HepG2 (cell line): ENCODE data around the gene TATDN2. TPM values are rescaled to one million over a fixed set of nuclear protein-coding genes. Genes with fewer than 3 reads are reported as not detected.

ENCODE experiments used
- ARID2 ChIP-seq: sonication (generic); formaldehyde crosslinking; IDR thresholded peaks from 2 replicates; pipeline ENCODE4 v1.8.1; 2022; ENCODE audit warnings: mild to moderate bottlenecking, missing genetic modification reagents, borderline replicate concordance
- ATF1 ChIP-seq: IDR thresholded peaks from 2 replicates; pipeline ENCODE4 v1.6.1; 2016; ENCODE audit warnings: mild to moderate bottlenecking, control low read depth
- CBX1 ChIP-seq: IDR thresholded peaks from one replicate; pipeline ENCODE4 v1.6.1; 2016; ENCODE audit warnings: antibody characterized with exemption, low read depth
- FOSL2 ChIP-seq: sonication (generic); formaldehyde crosslinking; IDR thresholded peaks from 2 replicates; pipeline ENCODE4 v1.4.0; 2020; ENCODE audit warnings: missing genetic modification reagents
- HNF1B ChIP-seq: sonication (generic); formaldehyde crosslinking; IDR thresholded peaks from 2 replicates; pipeline ENCODE4 v1.5.1; 2020; ENCODE audit warnings: mild to moderate bottlenecking, moderate library complexity, missing genetic modification reagents
- HNRNPLL ChIP-seq: fragments of 200-400 bp; formaldehyde crosslinking; IDR thresholded peaks from 2 replicates; pipeline ENCODE4 v1.6.1; 2017; ENCODE audit warnings: mild to moderate bottlenecking, low read depth, low read length; ENCODE audit not compliant: poor library complexity, severe bottlenecking
- MTERF4 ChIP-seq: sonication (generic); formaldehyde crosslinking; IDR thresholded peaks from 2 replicates; pipeline ENCODE4 v1.8.0; 2023; ENCODE audit warnings: mild to moderate bottlenecking, missing genetic modification reagents
- NRL ChIP-seq: sonication (generic); formaldehyde crosslinking; IDR thresholded peaks from 2 replicates; pipeline ENCODE4 v1.5.0; 2020; ENCODE audit warnings: missing genetic modification reagents, mild to moderate bottlenecking, moderate library complexity, borderline replicate concordance
- PITX1 ChIP-seq: sonication (generic); formaldehyde crosslinking; IDR thresholded peaks from 2 replicates; pipeline ENCODE4 v1.5.1; 2020; ENCODE audit warnings: mild to moderate bottlenecking, missing genetic modification reagents
- POLR2G ChIP-seq: fragments of 200-400 bp; formaldehyde crosslinking; IDR thresholded peaks from 2 replicates; pipeline ENCODE4 v1.6.1; 2018; ENCODE audit warnings: mild to moderate bottlenecking, low read depth, low read length, moderate library complexity
- SIX4 ChIP-seq: sonication (generic); formaldehyde crosslinking; IDR thresholded peaks from 2 replicates; pipeline ENCODE4 v1.4.0; 2020; ENCODE audit warnings: missing genetic modification reagents
- TSC22D2 ChIP-seq: sonication (generic); formaldehyde crosslinking; IDR thresholded peaks from 2 replicates; pipeline ENCODE4 v1.5.1; 2020; ENCODE audit warnings: missing genetic modification reagents, mild to moderate bottlenecking, borderline replicate concordance
- YY1 ChIP-seq: IDR thresholded peaks from 2 replicates; pipeline ENCODE4 v1.6.1; 2011; ENCODE audit warnings: low read length, low read depth, moderate library complexity, mild to moderate bottlenecking; ENCODE audit not compliant: insufficient read depth, insufficient replicate concordance
- ZNF3 ChIP-seq: IDR thresholded peaks from 2 replicates; pipeline ENCODE4 v1.7.0; 2017; ENCODE audit warnings: inconsistent platforms
- ZNF546 ChIP-seq: sonication (generic); formaldehyde crosslinking; conservative IDR thresholded peaks from 2 replicates; pipeline ENCODE4 v1.8.1; 2023; ENCODE audit warnings: mild to moderate bottlenecking, missing genetic modification reagents
- ZNF605 ChIP-seq: sonication (generic); formaldehyde crosslinking; IDR thresholded peaks from 2 replicates; pipeline ENCODE4 v1.8.0; 2022; ENCODE audit warnings: mild to moderate bottlenecking, missing genetic modification reagents
- ZNF614 ChIP-seq: IDR thresholded peaks from 2 replicates; pipeline ENCODE4 v1.6.1; 2018; ENCODE audit warnings: missing biosample characterization, missing genetic modification reagents, inconsistent platforms, borderline replicate concordance
- ZNF709 ChIP-seq: sonication (generic); formaldehyde crosslinking; IDR thresholded peaks from 2 replicates; pipeline ENCODE4 v1.5.0; 2020; ENCODE audit warnings: mild to moderate bottlenecking, missing genetic modification reagents
- ZNF737 ChIP-seq: sonication (generic); formaldehyde crosslinking; IDR thresholded peaks from 2 replicates; pipeline ENCODE4 v1.5.0; 2020; ENCODE audit warnings: missing genetic modification reagents, mild to moderate bottlenecking, borderline replicate concordance
- ZNF768 ChIP-seq: sonication (generic); formaldehyde crosslinking; IDR thresholded peaks from 2 replicates; pipeline ENCODE4 v1.4.0; 2020; ENCODE audit warnings: missing genetic modification reagents
- ZNF772 ChIP-seq: sonication (generic); formaldehyde crosslinking; IDR thresholded peaks from 2 replicates; pipeline ENCODE4 v1.5.0; 2020; ENCODE audit warnings: mild to moderate bottlenecking, missing genetic modification reagents
- ZNF792 ChIP-seq: IDR thresholded peaks from 2 replicates; pipeline ENCODE4 v1.6.1; 2016
- ZNF850 ChIP-seq: sonication (generic); formaldehyde crosslinking; conservative IDR thresholded peaks from 2 replicates; pipeline ENCODE4 v1.9.0; 2021; ENCODE audit warnings: mild to moderate bottlenecking, missing genetic modification reagents
- ZSCAN29 ChIP-seq: sonication (generic); formaldehyde crosslinking; conservative IDR thresholded peaks from 2 replicates; pipeline ENCODE4 v1.4.0; 2020; ENCODE audit warnings: mild to moderate bottlenecking, missing genetic modification reagents
- polyA plus RNA-seq, 8 experiments: library from polyadenylated mRNA; depleted of rRNA in 3 of 8; stranded (reverse) in 7 of 8; unstranded in 1 of 8; fragments of >200 nt; fragmentation: Illumina TruSeq in 4 of 8; extraction: Trizol in 4 of 8; gene quantifications; 2 replicates each; pipeline versions ENCODE4 v1.2.1 to v1.2.3, GENCODE V29; 2011 to 2016; ENCODE audit warnings: low read depth in 4 of 8, missing spikeins in 1 of 8, mixed read lengths in 1 of 8; ENCODE audit not compliant: insufficient read depth in 1 of 8
- total RNA-seq, 5 experiments: library from RNA; depleted of rRNA; stranded (reverse); fragments of >200 nt; fragmentation: Illumina TruSeq; extraction: Trizol; gene quantifications; 2 replicates each; pipeline ENCODE4 v1.2.3, GENCODE V29; 2016; ENCODE audit warnings: low read depth in 1 of 5
- TF ChIP-seq, protein P1 (sequence below): sonication (generic); formaldehyde crosslinking; IDR thresholded peaks from 2 replicates; pipeline ENCODE4 v1.8.1; 2023; ENCODE audit warnings: mild to moderate bottlenecking, inconsistent platforms, moderate library complexity, missing genetic modification reagents, borderline replicate concordance
- TF ChIP-seq, protein P2 (sequence below): sonication (generic); formaldehyde crosslinking; IDR thresholded peaks from 2 replicates; pipeline ENCODE4 v1.8.1; 2023; ENCODE audit warnings: missing genetic modification reagents, mild to moderate bottlenecking, borderline replicate concordance

The TATDN2 gene
- total and polyA plus RNA-seq, 2 of the 13 experiments (the other 11 are each of a cell fraction or from before 2014, with no cell fraction given): 12.1 to 21.9 TPM

DNA sequence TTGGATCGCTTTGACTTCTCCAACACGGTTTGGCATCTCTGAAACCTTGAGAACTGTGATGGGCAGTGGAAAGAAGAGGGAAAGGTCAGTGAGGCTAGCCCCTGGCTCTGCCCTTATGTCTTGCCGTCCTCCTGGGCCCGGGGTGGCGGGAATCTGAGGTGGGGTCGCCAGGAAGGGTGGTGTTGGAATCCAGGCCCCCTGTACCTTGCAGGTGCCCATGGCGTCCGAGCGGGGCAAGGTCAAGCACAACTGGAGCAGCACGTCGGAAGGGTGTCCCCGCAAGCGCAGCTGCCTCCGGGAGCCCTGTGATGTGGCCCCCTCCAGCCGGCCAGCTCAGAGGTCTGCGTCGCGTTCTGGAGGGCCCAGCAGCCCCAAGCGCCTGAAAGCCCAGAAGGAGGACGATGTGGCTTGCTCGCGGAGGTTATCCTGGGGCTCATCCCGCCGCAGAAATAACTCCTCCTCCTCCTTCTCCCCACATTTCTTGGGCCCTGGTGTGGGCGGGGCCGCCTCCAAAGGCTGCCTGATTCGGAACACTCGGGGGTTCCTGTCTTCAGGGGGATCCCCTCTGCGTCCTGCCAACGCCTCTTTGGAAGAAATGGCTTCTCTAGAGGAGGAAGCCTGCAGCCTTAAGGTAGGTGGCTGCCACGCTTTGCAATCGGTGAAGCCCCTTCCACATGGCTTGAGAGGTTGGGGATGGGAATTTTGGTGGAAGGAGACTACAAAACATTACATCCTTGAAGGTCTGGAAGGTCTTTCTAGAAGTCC is 907 bp downstream of the TATDN2 start (continued):
- TF ChIP-seq POLR2G: peak; percentile 18; the same call in 1 of the 2 replicates
- TF ChIP-seq ZNF3 (CRISPR knock-in tag): peak; percentile 11; the same call in 1 of the 2 replicates
- no peak for TF ChIP-seq SIX4
- TF ChIP-seq, protein P1, sequence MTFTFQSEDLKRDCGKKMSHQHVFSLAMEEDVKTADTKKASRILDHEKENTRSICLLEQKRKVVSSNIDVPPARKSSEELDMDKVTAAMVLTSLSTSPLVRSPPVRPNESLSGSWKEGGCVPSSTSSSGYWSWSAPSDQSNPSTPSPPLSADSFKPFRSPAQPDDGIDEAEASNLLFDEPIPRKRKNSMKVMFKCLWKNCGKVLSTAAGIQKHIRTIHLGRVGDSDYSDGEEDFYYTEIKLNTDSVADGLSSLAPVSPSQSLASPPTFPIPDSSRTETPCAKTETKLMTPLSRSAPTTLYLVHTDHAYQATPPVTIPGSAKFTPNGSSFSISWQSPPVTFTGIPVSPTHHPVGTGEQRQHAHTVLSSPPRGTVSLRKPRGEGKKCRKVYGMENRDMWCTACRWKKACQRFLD (CRISPR knock-in tag): 0 out of 2 replicates have a peak, but pooled peaks have one; percentile 55
- TF ChIP-seq ZNF709 (CRISPR knock-in tag): 0 out of 2 replicates have a peak, but pooled peaks have one; percentile 46
- 0 out of 2 replicates have a peak, but pooled peaks have one; percentile 6 for TF ChIP-seq FOSL2
- TF ChIP-seq MTERF4: 0 out of 2 replicates have a peak, but pooled peaks have one; percentile 47
- TF ChIP-seq, protein P2, sequence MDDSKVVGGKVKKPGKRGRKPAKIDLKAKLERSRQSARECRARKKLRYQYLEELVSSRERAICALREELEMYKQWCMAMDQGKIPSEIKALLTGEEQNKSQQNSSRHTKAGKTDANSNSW (CRISPR knock-in tag): no peak
- TF ChIP-seq ZNF546: 0 out of 2 replicates have a peak, but pooled peaks have one; percentile 54
- TF ChIP-seq TSC22D2 (CRISPR knock-in tag): no peak; the same call in 1 of the 2 replicates
- 0 out of 2 replicates have a peak, but pooled peaks have one; percentile 3 for TF ChIP-seq ZNF737 (CRISPR knock-in tag)
- TF ChIP-seq CBX1: no peak
- TF ChIP-seq NRL (CRISPR knock-in tag): peak; percentile 44; the same call in 1 of the 2 replicates
- 0 out of 2 replicates have a peak, but pooled peaks have one; percentile 10 for TF ChIP-seq HNF1B (CRISPR knock-in tag)
- no peak for TF ChIP-seq ZNF614 (CRISPR knock-in tag)
- 0 out of 2 replicates have a peak, but pooled peaks have one; percentile 10 for TF ChIP-seq ZSCAN29 (CRISPR knock-in tag)
- TF ChIP-seq ZNF768 (CRISPR knock-in tag): peak; percentile 43; the same call in 1 of the 2 replicates
- no peak for TF ChIP-seq ATF1 (CRISPR knock-in tag)
- 0 out of 2 replicates have a peak, but pooled peaks have one; percentile 38 for TF ChIP-seq ZNF850
- TF ChIP-seq ARID2 (CRISPR knock-in tag): peak; percentile 60; the same call in 1 of the 2 replicates
- TF ChIP-seq PITX1: peak; percentile 11; the same call in 1 of the 2 replicates
- peak; percentile 52 for TF ChIP-seq YY1
- peak; percentile 73; the same call in 1 of the 2 replicates for TF ChIP-seq ZNF772 (CRISPR knock-in tag)
- TF ChIP-seq ZNF792: 0 out of 2 replicates have a peak, but pooled peaks have one; percentile 10
- TF ChIP-seq ZNF605 (CRISPR knock-in tag): peak; percentile 41
- TF ChIP-seq HNRNPLL: peak; percentile 22
